ENCODE data around the gene LRRC8D.

DNA sequence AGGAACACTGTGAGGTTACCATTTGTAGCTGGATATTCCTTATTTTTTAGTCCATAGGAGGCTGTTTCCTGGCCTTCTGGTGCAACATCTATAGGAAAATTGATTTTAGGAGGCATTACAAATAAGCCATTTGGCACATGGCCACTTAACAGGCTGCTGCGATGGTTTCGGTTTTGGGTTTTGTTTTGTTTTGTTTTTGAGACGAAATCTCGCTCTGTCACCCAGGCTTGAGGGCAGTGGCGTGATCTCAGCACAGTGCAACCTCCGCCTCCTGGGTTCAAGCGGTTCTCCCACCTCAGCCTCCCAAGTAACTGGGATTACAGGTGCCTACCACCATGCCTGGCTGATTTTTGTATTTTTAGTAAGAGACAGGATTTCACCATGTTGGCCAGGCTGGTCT lies 20.1 kb upstream of the LRRC8D start:
- TF ChIP-seq RAD21 (IDR thresholded peaks at IDR 0.05; ENCODE audit: low read length) (no peak), MXI1 (IDR thresholded peaks at IDR 0.05; ENCODE audit: borderline replicate concordance, low read depth, low read length) (no peak), CTCF (conservative IDR thresholded peaks at IDR 0.05; ENCODE audit: low read depth, low read length) (no peak), RFX5 (IDR thresholded peaks at IDR 0.05; ENCODE audit: low read depth, low read length) (no peak), SMC3 (IDR thresholded peaks at IDR 0.05; ENCODE audit: low read depth, low read length) (no peak), POLR2A (IDR thresholded peaks at IDR 0.05; ENCODE audit: low read depth, low read length) (no peak), BHLHE40 (IDR thresholded peaks at IDR 0.05; ENCODE audit: low read depth, low read length) (no peak), MAZ (IDR thresholded peaks at IDR 0.05; ENCODE audit: borderline replicate concordance, low read depth, low read length) (no peak), USF2 (IDR thresholded peaks at IDR 0.05; ENCODE audit: low read depth, low read length) (no peak), MAFK (IDR thresholded peaks at IDR 0.05; ENCODE audit: low read depth, low read length) (no peak), CEBPB (IDR thresholded peaks at IDR 0.05; ENCODE audit: low read depth, low read length) (no peak), NFE2L2 (IDR thresholded peaks at IDR 0.05; ENCODE audit: low read depth, low read length) (no peak), CHD1 (IDR thresholded peaks at IDR 0.05; ENCODE audit: low read depth, low read length) (no peak)
- TF ChIP-seq, protein P1, sequence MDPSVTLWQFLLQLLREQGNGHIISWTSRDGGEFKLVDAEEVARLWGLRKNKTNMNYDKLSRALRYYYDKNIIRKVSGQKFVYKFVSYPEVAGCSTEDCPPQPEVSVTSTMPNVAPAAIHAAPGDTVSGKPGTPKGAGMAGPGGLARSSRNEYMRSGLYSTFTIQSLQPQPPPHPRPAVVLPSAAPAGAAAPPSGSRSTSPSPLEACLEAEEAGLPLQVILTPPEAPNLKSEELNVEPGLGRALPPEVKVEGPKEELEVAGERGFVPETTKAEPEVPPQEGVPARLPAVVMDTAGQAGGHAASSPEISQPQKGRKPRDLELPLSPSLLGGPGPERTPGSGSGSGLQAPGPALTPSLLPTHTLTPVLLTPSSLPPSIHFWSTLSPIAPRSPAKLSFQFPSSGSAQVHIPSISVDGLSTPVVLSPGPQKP (IDR thresholded peaks at IDR 0.05; ENCODE audit: borderline replicate concordance, low read depth, low read length) = no peak
